ENCODE measurements around the gene SYT1. TPM values are rescaled to one million over a fixed set of nuclear protein-coding genes. Genes with fewer than 3 reads are reported as not detected.

The SYT1 gene
- total and polyA plus RNA-seq, 2 of the 8 experiments (the other 6 are each of a cell fraction or from before 2014, with no cell fraction given): 11.0 to 34.6 TPM

DNA sequence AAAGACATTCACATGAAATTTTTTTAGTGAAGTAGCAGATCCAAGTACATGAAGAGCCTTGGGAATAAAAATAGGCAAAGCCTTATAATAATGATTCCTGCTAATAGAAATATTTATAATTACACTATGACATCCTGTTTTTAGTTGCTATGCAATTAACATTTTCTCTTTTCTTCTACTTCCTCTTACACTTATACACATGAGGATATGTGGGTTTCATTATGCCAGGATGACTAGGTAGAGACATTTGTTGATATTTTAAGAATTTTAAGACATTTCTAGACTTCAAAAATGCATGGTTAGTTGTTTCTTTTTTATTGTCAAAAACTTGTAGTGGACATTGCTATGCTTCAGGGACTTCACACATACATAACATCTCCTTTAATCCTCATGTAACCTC lies 326.8 kb downstream of the SYT1 start (continued):
- no peak for TF ChIP-seq MAFK (IDR thresholded peaks at IDR 0.05; ENCODE audit: low read depth, low read length)

DNA sequence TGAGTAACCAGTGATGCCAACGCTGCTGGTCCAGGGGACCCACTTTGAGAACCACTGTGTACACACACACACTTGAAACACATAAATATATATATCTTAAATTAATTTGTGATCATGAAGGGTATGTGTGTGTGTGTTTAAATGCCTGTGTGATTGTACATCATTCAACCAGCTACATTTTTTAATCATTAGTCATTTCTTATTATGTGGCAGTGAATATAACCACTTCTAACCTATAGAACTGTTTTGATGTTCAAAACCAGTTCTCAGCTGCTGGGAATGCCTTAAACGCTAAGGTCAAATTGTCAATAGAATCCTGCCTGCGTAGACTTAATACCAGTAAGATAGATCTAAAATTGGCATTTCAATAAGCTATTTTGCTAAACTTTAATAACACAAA lies 330.0 kb downstream of the SYT1 start:
- POLR2A ChIA-PET (ENCODE audit: partially characterized antibody): no interaction called here
- no peak overlapping the region for H3K4me3 ChIP-seq (ENCODE audit: extremely low read depth in 1 of 4, insufficient read depth in 2 of 4, low read depth in 3 of 4, low read length in 4 of 4)

More for the DNA sequence above, 330.0 kb downstream of the SYT1 start:
- no peak overlapping the region for H3K4ac ChIP-seq (replicated peaks; ENCODE audit: insufficient read length, low read depth, low read length)
- no peak overlapping the region for H2BK5ac ChIP-seq (ENCODE audit: low read depth, low read length)
- H2AFZ ChIP-seq (ENCODE audit: low read length): no peak overlapping the region
- TF ChIP-seq TCF12 (IDR thresholded peaks at IDR 0.05; ENCODE audit: low read depth, low read length) (no peak), CHD2 (IDR thresholded peaks at IDR 0.05; ENCODE audit: low read length) (no peak), CEBPB (IDR thresholded peaks at IDR 0.05; ENCODE audit: low read depth, low read length) (no peak), GTF2F1 (IDR thresholded peaks at IDR 0.05; ENCODE audit: borderline replicate concordance, low read depth, low read length) (no peak)
- H3K56ac ChIP-seq (replicated peaks; ENCODE audit: insufficient read length, low read depth, low read length): no peak overlapping the region
- CTCF ChIA-PET (ENCODE audit: partially characterized antibody): no interaction called here
- no peak overlapping the region for H3K18ac ChIP-seq (ENCODE audit: extremely low read depth, low read length)
- H3K23ac ChIP-seq (ENCODE audit: insufficient read length): no peak overlapping the region
- H4K91ac ChIP-seq (replicated peaks; ENCODE audit: insufficient read length, low read length): no peak overlapping the region
- H3K79me1 ChIP-seq (ENCODE audit: low read depth, low read length): no peaks in the 10 kb centered on the region
- no peaks in the 10 kb centered on the region for H3K23me2 ChIP-seq (ENCODE audit: low read depth, low read length)
- no peaks in the 10 kb centered on the region for H3K36me3 ChIP-seq (ENCODE audit: control insufficient read depth in 2 of 4, insufficient read depth in 4 of 4, low read length in 3 of 4)
- no peaks in the 10 kb centered on the region for H3K27me3 ChIP-seq (replicated peaks in 1 of 4; ENCODE audit: control insufficient read depth in 3 of 4, extremely low read depth in 1 of 4, insufficient read depth in 3 of 4, low read length in 3 of 4)
- H3K79me2 ChIP-seq (ENCODE audit: control insufficient read depth in 1 of 2, insufficient read depth in 2 of 2, low read length in 2 of 2): no peaks in the 10 kb centered on the region
- H2BK20ac ChIP-seq (ENCODE audit: low read length): no peak overlapping the region
- H2BK15ac ChIP-seq (ENCODE audit: low read length): no peak overlapping the region
- no peak overlapping the region for H2BK120ac ChIP-seq (replicated peaks; ENCODE audit: low read depth, low read length)
- no peak overlapping the region for H3K14ac ChIP-seq (ENCODE audit: insufficient read length)
- no peaks in the 10 kb centered on the region for H3K9me3 ChIP-seq (ENCODE audit: insufficient read depth in 2 of 2, low read depth in 1 of 2, low read length in 1 of 2)
- no peaks in the 10 kb centered on the region for H3K4me1 ChIP-seq (replicated peaks in 1 of 4; ENCODE audit: control insufficient read depth in 3 of 4, insufficient read depth in 4 of 4, low read length in 3 of 4)
- H2BK12ac ChIP-seq (ENCODE audit: low read depth, low read length): no peak overlapping the region
- H3K9ac ChIP-seq (replicated peaks in 1 of 4; ENCODE audit: extremely low read depth in 1 of 4, low read depth in 3 of 4, low read length in 3 of 4): no peak overlapping the region
- DNase-seq (ENCODE audit: low read depth in 1 of 2, low spot score in 2 of 2) (no peak), FAIRE-seq (no peak)
- H3K4me2 ChIP-seq (ENCODE audit: insufficient read depth in 1 of 2, low read depth in 2 of 2, low read length in 2 of 2): no peak overlapping the region
- H4K5ac ChIP-seq (ENCODE audit: insufficient read length, low read depth, low read length): no peak overlapping the region
- no peak overlapping the region for H2AK5ac ChIP-seq (ENCODE audit: low read depth, low read length)
- no peak overlapping the region for H3K27ac ChIP-seq (ENCODE audit: low read depth, low read length)
- H4K20me1 ChIP-seq (replicated peaks in 1 of 2; ENCODE audit: control insufficient read depth in 1 of 2, insufficient read depth in 2 of 2, low read length in 2 of 2): no peaks in the 10 kb centered on the region
- 92% methylated on average over 3 of the region's 3 CpGs; no CpG with 5 or more reads in 1 of the 2 experiments for WGBS, 2 experiments (ENCODE audit: extremely low coverage in 1 of 2, insufficient coverage in 1 of 2, insufficient read length in 1 of 2, insufficient replicate concordance in 2 of 2, low coverage in 1 of 2, low lambda C conversion rate in 2 of 2, missing lambda C conversion rate in 1 of 2)
- H4K8ac ChIP-seq (ENCODE audit: extremely low read depth, insufficient read depth, low read length): no peak overlapping the region

Measured in H1 (cell line).